GM19351 (cell line): ENCODE results near the gene BAHCC1.

Source experiments
- ATAC-seq: cut with Tn5 transposase; IDR thresholded peaks from one replicate; pipeline ENCODE4 v1.9.1; 2021; ENCODE audit warnings: mild to moderate bottlenecking, moderate library complexity; ENCODE audit not compliant: unreplicated experiment

The BAHCC1 gene

DNA sequence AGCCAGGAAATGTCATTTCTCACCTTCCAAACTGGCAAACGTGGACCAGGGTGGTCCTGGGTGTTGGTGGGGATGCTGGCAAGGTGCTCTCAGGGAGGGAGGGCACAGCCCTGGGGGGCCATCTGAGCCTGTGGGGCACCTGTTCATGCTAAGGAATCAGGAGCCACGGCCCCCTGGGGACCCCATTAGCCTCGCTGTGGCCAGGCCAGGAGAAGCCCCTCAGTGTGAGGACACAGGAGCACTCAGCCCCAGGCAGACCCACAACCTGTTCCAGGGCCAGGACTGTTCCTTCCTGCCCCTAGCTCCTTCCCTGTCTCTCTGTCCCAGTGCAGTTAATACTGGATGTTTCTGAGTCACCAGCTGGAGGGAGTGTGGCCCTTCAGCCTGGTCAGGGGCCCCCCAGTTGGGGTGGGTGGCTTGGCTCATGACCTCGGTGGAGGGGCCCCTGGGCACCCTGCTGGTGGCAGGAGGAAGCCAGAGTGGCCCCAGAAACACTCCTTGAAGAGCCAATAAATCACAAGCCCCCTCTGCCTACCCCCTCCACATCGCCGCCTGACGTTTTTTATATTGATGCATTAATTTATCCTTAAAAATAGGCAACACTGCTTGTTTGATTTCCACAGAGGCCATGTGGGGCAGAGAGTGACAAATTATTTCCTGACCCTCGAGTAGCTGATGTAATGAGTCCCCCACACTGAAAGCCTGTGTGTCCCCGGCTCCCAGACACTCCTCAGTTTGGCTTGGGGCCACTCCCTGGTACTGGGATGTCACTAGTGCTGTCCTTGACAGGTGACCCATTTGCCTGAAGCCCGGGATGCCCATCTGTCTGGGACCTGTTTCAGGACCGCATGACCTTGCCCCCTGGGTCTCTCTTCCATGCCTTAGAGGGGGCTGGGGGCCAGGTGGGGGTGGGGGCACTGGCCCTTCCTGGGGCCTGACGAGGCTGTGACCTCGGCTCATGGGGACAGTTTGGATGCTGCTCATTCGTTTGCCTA, 95.0 kb downstream of the BAHCC1 start:
- ATAC-seq, result no peak

DNA sequence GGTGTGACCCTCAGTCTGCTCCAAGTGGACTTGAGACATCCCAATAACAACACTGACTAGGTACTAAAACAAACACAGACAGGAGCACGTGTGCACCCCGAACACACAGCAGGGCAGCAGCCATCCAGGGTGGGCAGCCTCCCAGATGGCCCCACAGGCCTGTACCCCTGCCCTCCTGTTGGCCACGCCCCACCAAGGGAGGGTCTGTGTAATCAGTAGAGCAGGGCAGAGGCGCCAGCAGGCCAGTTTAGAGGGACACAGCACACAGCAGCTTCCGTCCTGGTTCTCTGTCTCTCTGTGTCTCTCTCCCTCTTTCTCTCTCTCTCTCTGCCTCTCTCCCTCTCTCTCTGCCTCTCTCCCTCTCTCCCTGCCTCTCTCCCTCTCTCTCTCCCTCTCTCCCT, 95.9 kb downstream of the BAHCC1 start:
- ATAC-seq, result no peak

DNA sequence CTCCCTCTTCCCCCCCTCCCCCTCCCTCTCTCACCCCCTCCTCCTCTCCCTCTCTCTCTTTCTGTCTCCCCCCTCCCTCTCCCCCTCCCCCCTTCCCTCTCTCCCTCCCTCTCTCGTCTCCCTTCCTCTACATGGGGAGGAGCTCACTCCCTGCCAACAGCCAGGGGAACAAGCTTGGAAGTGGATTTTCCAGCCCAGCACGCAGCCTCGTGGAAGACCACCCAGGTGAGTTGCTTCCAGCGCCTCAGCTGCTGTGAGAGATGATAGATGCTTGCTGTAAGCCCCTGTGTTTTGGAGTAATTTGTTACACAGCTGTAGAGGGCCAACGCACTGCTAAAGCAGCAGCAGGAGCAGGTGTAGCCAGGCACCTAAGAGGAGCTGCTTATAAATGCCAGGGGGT, 96.5 kb downstream of the BAHCC1 start:
- no peak for ATAC-seq

DNA sequence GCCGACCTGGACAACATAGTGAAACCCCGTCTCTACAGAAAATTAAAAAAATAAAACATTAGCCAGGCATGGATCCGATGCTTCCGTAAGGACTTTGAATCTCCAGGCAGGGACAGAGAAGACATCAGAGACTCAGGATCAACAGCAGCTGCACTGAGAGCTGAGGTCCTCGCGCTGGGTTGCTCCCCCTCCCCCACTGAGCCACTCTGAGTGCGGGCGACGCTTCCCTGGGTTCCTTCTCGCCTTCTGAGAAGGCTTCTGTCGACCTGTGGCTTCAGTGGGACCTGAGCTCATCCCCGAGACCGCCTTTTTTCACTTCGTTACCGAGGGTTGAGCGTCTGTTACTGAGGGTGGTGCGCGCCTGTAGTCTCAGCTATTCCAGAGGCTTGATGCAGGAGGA, 96.9 kb downstream of the BAHCC1 start:
- no peak for ATAC-seq

DNA sequence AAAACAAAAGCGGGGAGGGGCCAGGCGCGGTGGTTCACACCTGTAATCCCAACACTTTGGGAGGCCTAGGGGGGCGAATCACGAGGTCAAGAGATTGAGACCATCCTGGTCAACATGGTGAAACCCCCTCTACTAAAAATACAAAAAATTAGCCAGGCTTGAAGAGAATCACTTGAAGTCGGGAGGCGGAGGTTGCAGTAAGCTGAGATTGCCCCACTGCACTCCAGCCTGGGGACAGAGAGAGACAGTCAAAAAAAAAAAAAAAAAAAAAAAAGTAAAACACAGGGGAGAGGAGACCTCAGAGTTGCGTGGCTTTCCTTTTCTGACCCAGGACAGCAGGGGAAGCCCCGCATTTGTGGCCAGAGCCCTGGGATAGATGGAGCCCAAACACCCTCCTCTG, 97.4 kb downstream of the BAHCC1 start:
- no peak for ATAC-seq

DNA sequence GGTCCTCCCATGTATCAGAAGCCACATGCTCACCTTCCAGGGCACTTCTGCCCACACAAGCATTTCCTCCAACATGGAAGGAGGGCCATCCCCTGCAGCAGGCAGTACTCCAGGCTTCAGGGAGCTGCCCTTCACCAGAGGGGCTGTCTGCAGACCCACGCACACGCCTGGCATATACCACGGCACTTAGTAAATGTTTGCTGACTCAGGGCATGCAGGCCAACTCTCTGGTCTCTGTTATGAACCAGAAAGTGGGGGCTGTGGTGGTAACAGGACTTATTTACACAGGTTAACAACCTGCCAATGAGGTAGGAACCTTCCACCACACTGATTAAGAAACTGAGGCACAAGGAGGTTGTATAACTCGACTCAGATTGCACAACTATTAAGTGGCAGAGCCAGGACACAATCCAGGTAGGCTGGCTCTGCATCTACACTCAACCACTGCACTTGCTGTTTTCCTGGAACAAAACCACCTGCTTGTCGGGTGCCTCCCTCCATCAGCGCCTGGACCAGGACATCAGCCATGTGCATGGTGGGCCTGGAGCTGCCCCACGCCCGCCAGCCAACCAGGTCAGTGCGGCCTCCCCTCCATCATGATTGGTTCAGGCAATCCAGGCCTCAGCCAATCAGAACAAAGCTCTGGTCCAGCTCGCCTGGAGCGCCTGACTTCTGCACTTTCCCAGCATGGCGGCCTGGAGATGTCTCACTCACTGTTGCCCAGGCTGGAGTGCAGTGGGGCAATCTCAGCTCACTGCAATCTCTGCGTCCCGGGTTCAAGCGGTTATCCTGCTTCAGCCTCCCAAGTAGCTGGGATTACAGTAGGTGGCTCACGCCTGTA, 98.2 kb downstream of the BAHCC1 start:
- ATAC-seq, result no peak

DNA sequence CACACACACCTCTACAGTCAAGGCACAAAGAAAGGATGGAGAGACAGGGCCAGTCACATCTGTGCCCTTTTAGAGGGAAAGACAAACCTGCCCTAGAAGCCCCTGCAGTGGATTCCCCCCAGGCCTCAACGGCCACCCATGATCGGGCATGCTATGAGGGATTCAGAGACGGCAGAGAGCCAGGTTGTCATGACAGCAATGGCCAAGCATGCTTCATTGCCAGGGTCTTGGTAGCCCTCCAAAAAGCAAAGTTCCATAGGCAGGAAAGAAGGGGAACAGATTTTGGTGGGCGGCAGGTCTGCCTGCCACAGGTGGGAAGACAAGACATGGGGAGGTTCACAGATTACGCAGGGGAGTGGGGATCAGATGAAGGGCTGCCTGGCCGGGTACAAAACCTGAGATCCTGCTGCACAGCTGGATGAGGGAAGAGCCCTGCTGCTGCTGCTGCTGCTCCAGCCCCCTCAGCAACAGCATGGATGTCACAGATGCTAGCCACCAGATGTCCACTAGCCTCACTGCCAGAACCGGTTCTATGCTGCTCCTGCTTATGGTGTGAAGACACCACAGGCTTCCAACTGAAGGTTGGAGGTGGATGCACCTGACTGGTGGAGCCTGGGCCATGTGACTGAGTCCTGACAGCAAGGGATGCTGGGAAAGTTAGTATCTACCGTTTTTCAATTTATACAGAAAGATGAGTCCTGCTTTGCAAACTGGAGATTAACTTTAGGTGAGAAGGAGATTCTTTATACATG, 99.5 kb downstream of the BAHCC1 start:
- no peak for ATAC-seq

DNA sequence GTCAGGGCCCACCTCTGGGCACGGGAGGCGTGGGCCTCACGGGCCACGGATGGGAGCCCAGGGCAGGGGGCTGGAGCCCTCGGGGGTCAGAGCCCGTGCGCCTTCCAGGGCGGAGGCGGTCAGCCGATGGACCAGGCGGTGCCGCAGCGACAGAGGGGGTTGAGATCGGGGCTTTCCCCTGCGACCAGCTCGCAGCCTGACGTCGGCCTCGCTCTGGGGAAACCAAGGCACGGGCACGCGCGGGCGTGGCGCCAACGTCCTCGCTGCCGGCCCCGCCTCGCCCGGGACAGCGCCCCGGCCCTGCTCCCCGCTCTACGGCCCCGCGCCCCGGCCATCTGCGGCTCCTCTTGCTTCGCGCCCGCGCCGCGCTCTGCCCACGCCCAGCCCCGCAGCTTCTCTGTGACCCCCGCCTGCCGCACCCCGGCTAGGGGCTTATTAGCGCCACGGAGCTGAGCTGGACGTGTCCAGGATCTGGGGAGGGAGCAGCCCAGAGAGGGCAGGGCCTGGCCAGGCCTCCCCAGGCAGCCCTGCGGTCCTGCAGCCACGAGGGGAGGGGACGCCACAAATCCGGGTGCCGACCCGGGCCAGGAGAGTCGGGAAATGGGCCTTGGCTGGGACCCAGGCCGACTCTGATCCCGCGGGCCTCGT, 103.8 kb downstream of the BAHCC1 start:
- ATAC-seq, result no peak

DNA sequence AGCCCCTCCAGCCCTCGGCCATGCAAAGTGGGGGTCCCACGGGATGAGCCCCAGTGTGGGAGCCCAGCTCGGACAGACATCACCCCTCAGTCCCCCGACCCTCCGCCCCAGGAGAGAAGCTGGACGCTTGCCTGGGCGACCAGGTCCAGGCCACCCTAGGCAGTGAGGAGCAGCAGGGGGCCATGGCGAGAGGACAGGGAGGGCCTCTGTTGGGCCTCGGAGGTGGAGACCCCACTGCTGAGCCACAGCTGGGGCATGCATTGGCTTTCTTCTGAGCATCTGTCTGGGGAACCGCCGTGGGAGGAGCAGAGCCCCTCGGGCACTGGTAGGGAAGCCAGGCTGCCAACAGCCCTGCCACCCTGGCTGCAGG, 104.3 kb downstream of the BAHCC1 start:
- no peak for ATAC-seq

DNA sequence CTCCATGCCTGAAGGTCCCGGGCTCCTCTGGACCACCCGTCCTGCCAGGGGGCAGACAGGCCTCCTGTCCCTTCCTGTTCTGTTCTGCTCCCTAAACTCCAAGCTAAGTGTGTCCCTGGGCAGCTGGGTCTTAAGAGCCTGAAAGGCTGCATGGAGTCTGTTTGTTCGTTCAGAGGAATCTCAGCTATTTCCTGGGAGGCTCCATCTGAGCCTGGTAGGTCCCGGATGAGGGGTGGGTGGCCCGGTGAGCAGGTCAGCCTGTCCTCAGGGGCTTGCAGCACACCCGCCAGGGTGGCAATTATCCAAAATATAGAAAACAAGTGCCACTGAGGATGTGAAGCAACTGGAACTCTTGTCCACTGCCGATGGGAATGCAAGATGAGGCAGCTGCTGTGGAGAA, 104.8 kb downstream of the BAHCC1 start:
- ATAC-seq, result no peak

DNA sequence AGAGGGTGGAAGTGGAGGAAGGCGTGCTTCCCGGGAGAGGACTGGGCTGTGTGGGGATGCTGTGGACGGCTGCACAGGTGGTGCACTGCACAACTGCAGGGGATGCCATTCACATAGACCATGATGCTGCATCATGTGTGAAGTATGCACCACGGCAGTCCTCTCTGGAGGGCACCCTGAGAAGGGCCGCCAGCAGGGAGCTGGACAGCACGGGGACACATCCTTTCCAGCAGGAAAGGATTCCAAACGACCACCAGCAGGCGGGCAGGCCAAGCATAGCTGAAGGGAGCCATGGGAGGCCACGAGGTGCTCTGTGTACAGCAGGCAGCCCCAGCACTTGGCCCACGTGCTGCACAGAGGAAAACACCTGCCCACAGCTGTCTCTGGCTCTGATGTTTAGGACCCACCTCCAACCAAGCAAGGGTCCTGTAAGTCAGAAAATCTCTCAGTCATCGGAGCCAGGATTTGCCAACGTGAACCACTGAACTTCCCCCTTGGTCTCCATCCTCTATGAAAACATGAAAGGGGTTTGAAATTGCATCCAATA, 107.3 kb downstream of the BAHCC1 start:
- no peak for ATAC-seq

DNA sequence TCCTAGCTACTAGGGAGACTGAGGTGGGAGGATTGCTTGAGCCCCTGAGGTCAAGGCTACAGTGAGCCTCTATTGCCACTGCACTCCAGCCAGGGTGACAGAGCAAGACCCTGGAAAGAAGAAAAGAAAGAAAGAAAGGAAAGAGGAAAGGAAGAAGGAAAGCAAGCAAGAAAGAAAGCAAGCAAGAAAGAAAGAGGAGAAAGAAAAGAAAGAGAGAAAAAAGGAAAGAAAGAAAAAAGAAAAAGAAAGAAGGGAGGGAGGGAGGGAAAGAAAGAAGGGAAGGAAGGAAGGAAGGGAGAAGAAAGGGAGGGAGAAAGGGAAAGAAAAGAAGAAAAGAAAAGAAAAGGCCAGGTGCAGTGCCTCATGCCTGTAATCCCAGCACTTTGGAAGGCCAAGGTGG, 108.4 kb downstream of the BAHCC1 start:
- ATAC-seq, result no peak

DNA sequence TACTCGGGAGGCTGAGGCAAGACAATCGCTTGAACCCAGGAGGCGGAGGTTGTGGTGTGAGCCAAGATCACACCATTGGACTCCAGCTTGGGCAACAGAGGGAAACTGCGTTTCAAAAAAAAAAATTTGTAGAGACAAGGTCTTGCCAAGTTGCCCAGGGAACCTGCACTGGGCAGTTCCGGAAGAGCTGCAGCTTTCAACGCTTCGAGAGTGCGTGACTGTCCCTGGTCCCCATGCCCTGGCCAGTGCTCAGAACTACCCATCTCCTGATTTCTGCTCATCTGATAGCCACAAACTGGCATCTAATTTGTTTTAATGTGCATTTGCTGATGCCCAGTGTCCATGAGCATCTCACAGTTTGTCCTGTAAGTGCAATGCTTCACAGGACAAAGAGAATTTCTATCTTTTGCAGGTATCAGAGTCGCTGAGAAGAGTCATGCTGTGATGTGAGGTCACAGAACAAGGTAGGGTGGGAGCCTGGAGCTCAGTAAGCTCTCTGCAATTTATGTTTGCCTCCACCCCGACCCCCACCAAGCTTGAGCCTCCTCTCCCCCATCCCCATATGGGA, 113.5 kb downstream of the BAHCC1 start:
- no peak for ATAC-seq

DNA sequence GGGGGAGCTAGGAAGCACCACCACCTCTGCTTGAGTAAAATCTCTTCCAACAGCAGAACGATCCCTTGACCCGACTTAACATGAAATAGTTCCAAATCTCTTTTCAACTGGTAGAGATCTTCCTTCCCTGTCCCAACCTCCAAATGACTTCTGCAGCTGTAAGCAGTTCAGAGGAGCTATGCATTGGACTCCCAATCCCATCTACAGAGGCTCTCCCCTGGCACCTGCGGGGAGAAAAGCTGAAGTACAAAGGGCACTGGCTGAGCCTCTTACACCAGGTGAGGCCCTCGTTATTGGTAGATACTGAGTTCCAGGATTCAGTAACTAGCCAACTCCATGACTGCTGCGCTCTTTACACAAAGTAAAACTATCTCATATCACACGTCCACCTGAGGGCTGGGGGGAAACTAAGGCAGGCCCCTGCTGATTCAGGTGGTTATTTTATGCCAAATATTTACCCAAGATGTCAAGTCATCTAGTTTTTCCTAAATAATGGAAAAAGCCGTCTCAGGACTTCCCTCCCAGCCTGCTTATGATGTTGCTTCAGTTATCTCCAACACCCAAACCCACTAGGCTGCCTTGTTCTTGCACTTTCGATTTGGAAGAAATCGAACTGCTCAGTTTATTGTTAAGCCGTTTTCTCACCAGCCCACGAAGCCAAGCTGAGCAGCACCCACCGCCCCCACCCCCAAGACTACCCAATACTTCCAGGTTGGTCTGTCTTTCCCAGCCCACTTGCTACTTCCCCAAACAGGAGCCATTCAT, 114.1 kb downstream of the BAHCC1 start:
- no peak for ATAC-seq

DNA sequence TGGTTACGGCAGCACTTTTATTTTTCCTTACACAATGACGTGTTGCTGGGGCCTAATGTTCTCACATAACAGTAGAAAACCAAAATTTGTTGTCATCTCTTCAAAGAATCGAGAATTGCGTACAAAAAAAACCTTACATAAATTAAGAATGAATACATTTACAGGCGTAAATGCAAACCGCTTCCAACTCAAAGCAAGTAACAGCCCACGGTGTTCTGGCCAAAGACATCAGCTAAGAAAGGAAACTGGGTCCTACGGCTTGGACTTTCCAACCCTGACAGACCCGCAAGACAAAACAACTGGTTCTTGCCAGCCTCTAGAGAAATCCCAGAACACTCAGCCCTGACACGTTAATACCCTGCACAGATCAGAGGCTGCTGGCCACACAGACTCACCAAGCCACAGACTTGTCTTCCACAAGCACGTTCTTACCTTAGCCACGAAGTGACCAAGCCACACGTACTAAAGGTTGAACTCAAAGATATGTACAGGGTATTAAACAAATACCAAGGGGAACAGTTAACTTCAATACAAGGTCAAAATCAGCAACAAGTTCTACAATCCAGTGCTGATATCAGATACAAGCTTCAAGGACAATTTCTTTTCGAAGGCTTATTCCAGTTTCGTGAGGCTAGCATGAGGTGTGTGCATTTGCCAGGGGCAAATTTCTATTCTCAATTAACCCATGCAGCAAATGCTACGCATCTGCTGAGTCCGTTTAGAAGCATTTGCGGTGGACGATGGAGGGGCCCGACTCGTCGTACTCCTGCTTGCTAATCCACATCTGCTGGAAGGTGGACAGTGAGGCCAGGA, 114.9 kb downstream of the BAHCC1 start:
- no peak for ATAC-seq

DNA sequence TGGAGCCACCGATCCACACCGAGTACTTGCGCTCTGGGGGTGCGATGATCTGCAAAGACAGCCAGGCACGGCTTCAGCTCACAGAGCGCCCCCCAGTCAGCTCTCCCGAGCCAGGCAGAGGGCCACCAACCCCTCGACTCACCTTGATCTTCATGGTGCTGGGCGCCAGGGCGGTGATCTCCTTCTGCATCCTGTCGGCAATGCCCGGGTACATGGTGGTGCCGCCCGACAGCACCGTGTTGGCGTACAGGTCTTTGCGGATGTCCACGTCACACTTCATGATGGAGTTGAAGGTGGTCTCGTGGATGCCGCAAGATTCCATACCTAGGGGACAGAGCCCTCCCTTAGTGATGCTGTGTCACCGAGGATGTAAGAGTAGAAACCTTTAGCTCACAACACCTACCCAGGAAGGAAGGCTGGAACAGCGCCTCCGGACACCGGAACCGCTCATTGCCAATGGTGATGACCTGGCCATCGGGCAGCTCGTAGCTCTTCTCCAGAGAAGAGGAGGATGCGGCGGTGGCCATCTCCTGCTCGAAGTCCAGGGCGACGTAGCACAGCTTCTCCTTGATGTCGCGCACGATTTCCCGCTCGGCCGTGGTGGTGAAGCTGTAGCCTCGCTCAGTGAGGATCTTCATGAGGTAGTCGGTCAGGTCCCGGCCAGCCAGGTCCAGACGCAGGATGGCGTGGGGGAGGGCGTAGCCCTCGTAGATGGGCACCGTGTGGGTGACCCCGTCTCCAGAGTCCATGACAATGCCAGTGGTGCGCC, 115.7 kb downstream of the BAHCC1 start:
- ATAC-seq, result no peak

DNA sequence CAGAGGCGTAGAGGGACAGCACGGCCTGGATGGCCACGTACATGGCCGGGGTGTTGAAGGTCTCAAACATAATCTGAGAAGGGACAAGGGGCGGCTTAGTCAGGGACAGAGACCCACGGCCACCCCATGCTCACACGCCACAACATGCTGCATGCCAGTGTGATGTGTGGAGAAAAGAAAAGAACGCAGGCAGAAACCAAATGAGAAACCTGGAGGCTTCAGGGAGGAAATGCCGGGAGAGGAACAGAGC, 116.2 kb downstream of the BAHCC1 start:
- no peak for ATAC-seq
